Breast epithelium (tissue), 4 donors: ENCODE measurements around the gene CAV2. TPM values are rescaled to one million over a fixed set of nuclear protein-coding genes. Genes with fewer than 3 reads are reported as not detected.
"Not testable (repeated sequence)": the region's sequence is repeated elsewhere in the genome, so short reads cannot be mapped to it uniquely, and the experiment has no call there.

ENCODE experiments used
- DNase-seq, 2 donors: peaks; one replicate each; pipeline ENCODE4 v3.0.0-alpha.2; 2019; ENCODE audit warnings: low spot score in 2 of 2
- H3K27ac ChIP-seq, 2 donors: fragments of 200-600 bp; sonication (generic) in 1 of 2; one replicate each; pipeline ENCODE4 v1.5.1; 2016 to 2019; ENCODE audit warnings: mild to moderate bottlenecking in 1 of 2
- H3K27me3 ChIP-seq, 2 donors: fragments of 200-600 bp; sonication (generic) in 1 of 2; one replicate each; pipeline versions ENCODE4 v1.5.1 to v1.6.0; 2017 to 2019; ENCODE audit warnings: control low read depth in 1 of 2, mild to moderate bottlenecking in 1 of 2
- H3K36me3 ChIP-seq: fragments of 200-600 bp; one replicate; pipeline ENCODE4 v1.5.1; 2019
- H3K4me1 ChIP-seq, 2 donors: fragments of 200-600 bp; sonication (generic); one replicate each; pipeline ENCODE4 v1.5.1; 2016 to 2019; ENCODE audit warnings: control low read depth in 1 of 2
- H3K4me3 ChIP-seq, 3 donors: fragments of 200-600 bp; sonication (generic); 1 replicate in 2 of 3; 2 replicates in 1 of 3; pipeline ENCODE4 v1.5.1; 2016 to 2019; ENCODE audit warnings: mild to moderate bottlenecking in 3 of 3, moderate library complexity in 2 of 3
- H3K9me3 ChIP-seq, 2 donors: fragments of 200-600 bp; sonication (generic) in 1 of 2; one replicate each; pipeline ENCODE4 v1.5.1; 2016 to 2019; ENCODE audit warnings: control low read depth in 1 of 2
- POLR2A ChIP-seq: fragments of 450-650 bp; IDR thresholded peaks from one replicate; pipeline ENCODE4 v1.6.1; 2016; ENCODE audit warnings: antibody characterized with exemption, mild to moderate bottlenecking, moderate library complexity
- POLR2AphosphoS5 ChIP-seq, 3 donors: sonication (generic); formaldehyde crosslinking; IDR thresholded peaks; one replicate each; pipeline ENCODE4 v1.6.1; 2017; ENCODE audit warnings: antibody characterized with exemption in 3 of 3
- intact Hi-C: fragments of 100-400 bp; cut with DNase I; formaldehyde crosslinking; loops from one replicate; pipeline ENCODE4 v1.15.1; 2023; ENCODE audit warnings: low total_unique reads
- total RNA-seq, 3 donors: library from RNA; depleted of rRNA; stranded (reverse); fragments of >200 nt; gene quantifications; one replicate each; pipeline ENCODE4 v1.1.0, GENCODE V29; 2016
- TF ChIP-seq, protein P1 (sequence below), 3 donors: fragments of 450-650 bp; IDR thresholded peaks; one replicate each; pipeline ENCODE4 v1.5.1; 2016 to 2017; ENCODE audit warnings: antibody characterized with exemption in 3 of 3, mild to moderate bottlenecking in 3 of 3, moderate library complexity in 3 of 3

The CAV2 gene
- total RNA-seq, 3 donors from 2014 or later: 63.3 to 311 (median 97.6) TPM

DNA sequence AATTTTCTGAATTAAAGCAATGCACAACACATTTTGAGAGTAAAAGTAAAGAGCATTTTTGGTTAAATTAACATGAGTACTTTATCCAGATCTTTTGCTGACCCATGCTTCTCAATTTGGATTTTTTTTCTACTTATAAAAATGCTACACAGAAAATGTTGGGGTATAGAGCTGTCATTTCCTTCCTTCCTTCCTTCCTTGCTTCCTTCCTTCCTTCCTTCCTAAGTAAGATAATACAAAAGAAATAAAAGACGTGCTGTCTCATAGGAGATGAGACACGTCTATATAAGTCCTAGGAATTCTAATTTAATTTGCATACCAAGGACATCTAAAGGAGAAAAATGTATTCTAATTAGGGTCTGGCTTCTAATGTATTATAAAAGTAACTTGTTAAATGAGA is 31.0 kb upstream of the CAV2 start:
- TF ChIP-seq POLR2AphosphoS5 (IDR thresholded peaks at IDR 0.05): no peak
- TF ChIP-seq POLR2A: no peak
- TF ChIP-seq, protein P1, sequence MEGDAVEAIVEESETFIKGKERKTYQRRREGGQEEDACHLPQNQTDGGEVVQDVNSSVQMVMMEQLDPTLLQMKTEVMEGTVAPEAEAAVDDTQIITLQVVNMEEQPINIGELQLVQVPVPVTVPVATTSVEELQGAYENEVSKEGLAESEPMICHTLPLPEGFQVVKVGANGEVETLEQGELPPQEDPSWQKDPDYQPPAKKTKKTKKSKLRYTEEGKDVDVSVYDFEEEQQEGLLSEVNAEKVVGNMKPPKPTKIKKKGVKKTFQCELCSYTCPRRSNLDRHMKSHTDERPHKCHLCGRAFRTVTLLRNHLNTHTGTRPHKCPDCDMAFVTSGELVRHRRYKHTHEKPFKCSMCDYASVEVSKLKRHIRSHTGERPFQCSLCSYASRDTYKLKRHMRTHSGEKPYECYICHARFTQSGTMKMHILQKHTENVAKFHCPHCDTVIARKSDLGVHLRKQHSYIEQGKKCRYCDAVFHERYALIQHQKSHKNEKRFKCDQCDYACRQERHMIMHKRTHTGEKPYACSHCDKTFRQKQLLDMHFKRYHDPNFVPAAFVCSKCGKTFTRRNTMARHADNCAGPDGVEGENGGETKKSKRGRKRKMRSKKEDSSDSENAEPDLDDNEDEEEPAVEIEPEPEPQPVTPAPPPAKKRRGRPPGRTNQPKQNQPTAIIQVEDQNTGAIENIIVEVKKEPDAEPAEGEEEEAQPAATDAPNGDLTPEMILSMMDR (IDR thresholded peaks at IDR 0.05): no peak
- H3K27ac ChIP-seq: no peak overlapping the region
- H3K27me3 ChIP-seq: no peaks in the 10 kb centered on the region
- intact Hi-C loops: no loop called here
- H3K4me1 ChIP-seq: no peaks in the 10 kb centered on the region
- H3K9me3 ChIP-seq: no peaks in the 10 kb centered on the region
- H3K36me3 ChIP-seq: no peaks in the 10 kb centered on the region
- no peak overlapping the region for H3K4me3 ChIP-seq
- DNase-seq: no peak

DNA sequence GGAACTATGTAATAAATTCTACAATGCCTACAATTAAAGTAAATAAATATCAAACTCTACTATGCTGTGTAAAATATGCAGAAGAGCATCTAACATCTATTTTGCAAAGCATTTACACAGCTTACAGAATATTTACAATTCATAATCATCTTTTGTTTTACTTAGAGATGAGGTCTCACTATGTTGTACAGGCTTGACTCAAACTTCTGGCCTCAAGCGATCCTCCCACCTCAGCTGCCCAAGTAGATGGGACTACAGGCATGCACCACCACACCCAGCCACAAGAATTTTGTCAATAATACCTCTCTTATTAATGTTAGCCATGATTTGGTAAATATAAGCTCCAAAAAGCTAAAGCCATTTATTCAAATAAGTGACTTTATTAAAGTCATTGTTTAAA is 21.9 kb upstream of the CAV2 start:
- no peak for DNase-seq
- H3K9me3 ChIP-seq: no peaks in the 10 kb centered on the region
- TF ChIP-seq POLR2A (no peak), POLR2AphosphoS5 (IDR thresholded peaks at IDR 0.05) (no peak)
- TF ChIP-seq, protein P1 (IDR thresholded peaks at IDR 0.05): no peak
- no peak overlapping the region for H3K4me3 ChIP-seq
- H3K27me3 ChIP-seq: no peaks in the 10 kb centered on the region
- H3K36me3 ChIP-seq: no peaks in the 10 kb centered on the region
- no peaks in the 10 kb centered on the region for H3K4me1 ChIP-seq
- no peak overlapping the region for H3K27ac ChIP-seq
- intact Hi-C loops: no loop called here

- intact Hi-C loops: no loop called here
- Histone ChIP-seq H3K27ac (no peak overlapping the region), H3K4me3 (no peak overlapping the region), H3K4me1 (no peaks in the 10 kb centered on the region), H3K9me3 (no peaks in the 10 kb centered on the region), H3K36me3 (no peaks in the 10 kb centered on the region), H3K27me3 (no peaks in the 10 kb centered on the region)
- TF ChIP-seq POLR2A (no peak), POLR2AphosphoS5 (IDR thresholded peaks at IDR 0.05) (no peak)
- TF ChIP-seq, protein P1 (IDR thresholded peaks at IDR 0.05): no peak
- DNase-seq: no peak
Measured at GRCh38 chr7:116478834-116479233, 20.7 kb upstream of the CAV2 start.

GRCh38 chr7:116483271-116483942 is 16.1 kb upstream of the CAV2 start:
- Histone ChIP-seq H3K9me3 (no peaks in the 10 kb centered on the region), H3K4me3 (no peak overlapping the region), H3K4me1 (no peaks in the 10 kb centered on the region), H3K27me3 (no peaks in the 10 kb centered on the region), H3K27ac (no peak overlapping the region), H3K36me3 (no peaks in the 10 kb centered on the region)
- intact Hi-C loops: no loop called here
- TF ChIP-seq, protein P1 (IDR thresholded peaks at IDR 0.05): no peak
- no peak for TF ChIP-seq POLR2A
- no peak for TF ChIP-seq POLR2AphosphoS5 (IDR thresholded peaks at IDR 0.05)
- DNase-seq: no peak

GRCh38 chr7:116484389-116484788 is 15.1 kb upstream of the CAV2 start:
- H3K36me3 ChIP-seq, H3K4me1 ChIP-seq, H3K4me3 ChIP-seq, H3K9me3 ChIP-seq, intact Hi-C loops, H3K27me3 ChIP-seq, H3K27ac ChIP-seq, DNase-seq: not testable (repeated sequence)
